T-helper 1 cell treated with Interleukin-12 subunit alpha and Interleukin-12 subunit beta and Interleukin-4 antibody, amounts not matched to agents 30 ng/mL and 1 ng/mL, for 36 hours (primary cell): ENCODE measurements around the gene C14orf132. TPM values are rescaled to one million over a fixed set of nuclear protein-coding genes. Genes with fewer than 3 reads are reported as not detected.

Experiments used
- total RNA-seq: library from RNA; stranded (reverse); gene quantifications from 2 replicates; pipeline ENCODE4 v1.2.3, GENCODE V29; 2022

Gene C14orf132
- total RNA-seq, 1 donor from 2014 or later, result 0.12 TPM

Other genes starting within 250 kb of the C14orf132 start
- gene TUNAR, start 162.5 kb upstream of the C14orf132 start, total RNA-seq, result not detected in 2 replicates
- not detected in 2 replicates for gene BDKRB2, start 165.5 kb downstream of the C14orf132 start, total RNA-seq
- not detected in 2 replicates for gene BDKRB1, start 216.8 kb downstream of the C14orf132 start, total RNA-seq